DLD1 (cell line): ENCODE data around the gene RAET1G.

ENCODE experiments used
- in situ Hi-C: cut with HindIII; loops from 2 replicates; pipeline ENCODE4 v1.10.0; 2017; ENCODE audit warnings: low sequenced_read_pairs

The RAET1G gene

DNA sequence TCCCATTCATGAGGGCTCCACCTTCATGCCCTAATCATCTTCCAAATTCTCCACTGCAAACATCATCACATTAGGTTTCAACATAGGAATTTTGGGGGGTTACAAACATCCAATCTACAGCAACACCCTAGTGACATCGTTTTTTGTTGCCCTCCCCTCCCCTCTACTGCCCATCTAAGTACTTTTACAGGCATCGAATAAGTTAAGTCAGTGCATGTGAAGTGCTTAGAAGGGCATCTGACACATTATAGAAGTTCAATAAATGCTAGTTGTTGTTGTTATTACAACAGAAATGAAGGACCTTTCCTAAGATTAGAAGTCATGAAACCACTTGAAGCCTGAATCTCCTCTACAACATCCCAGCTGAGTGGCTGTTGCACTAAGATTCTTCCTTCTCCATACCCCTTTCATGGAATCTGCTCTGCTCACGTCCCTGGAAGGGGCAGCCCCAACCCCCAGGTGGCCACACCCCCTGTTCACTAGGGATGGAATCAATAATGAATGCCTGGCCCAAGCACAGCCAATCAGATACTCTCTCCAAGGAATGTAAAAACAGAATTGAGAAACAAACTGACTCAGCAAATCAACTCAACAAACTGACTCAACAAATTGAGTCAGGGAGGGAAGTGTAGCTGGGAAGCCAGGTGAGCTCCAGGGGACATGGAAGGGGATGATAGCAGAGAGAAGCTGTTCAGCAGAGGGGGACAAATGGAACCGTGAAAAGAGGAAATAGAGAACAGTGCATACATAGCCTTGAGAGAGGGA is 54.9 kb downstream of the RAET1G start:
- in situ Hi-C loops: no loop called here
